HG02943 (cell line): ENCODE results near the gene DNAH7.
"Not testable (repeated sequence)": the region's sequence is repeated elsewhere in the genome, so short reads cannot be mapped to it uniquely, and the experiment has no call there.

ENCODE experiments used
- ATAC-seq: cut with Tn5 transposase; IDR thresholded peaks from one replicate; pipeline ENCODE4 v1.9.1; 2021; ENCODE audit warnings: mild to moderate bottlenecking, low read depth, moderate library complexity; ENCODE audit not compliant: unreplicated experiment

Gene DNAH7

GRCh38 chr2:196068271-196069209 is at the start of gene DNAH7:
DNAH7 (minus strand) TSS chr2:196068837; CDS start chr2:196068711, 126 bp downstream.
- ATAC-seq: peak; percentile 98

- ATAC-seq: no peak
Measured at GRCh38 chr2:196117214-196117705, 48.6 kb upstream of the DNAH7 start.

- no peak for ATAC-seq
Measured at GRCh38 chr2:196113061-196113974, 44.7 kb upstream of the DNAH7 start.

GRCh38 chr2:196112418-196113034 is 43.9 kb upstream of the DNAH7 start:
- ATAC-seq: no peak

- no peak for ATAC-seq
Measured at GRCh38 chr2:196108604-196109003, 40.0 kb upstream of the DNAH7 start.

GRCh38 chr2:196105951-196106350 is 37.3 kb upstream of the DNAH7 start:
- ATAC-seq: no peak

- no peak for ATAC-seq
Measured at GRCh38 chr2:196104066-196104465, 35.4 kb upstream of the DNAH7 start.

- no peak for ATAC-seq
Measured at GRCh38 chr2:196103626-196104025, 35.0 kb upstream of the DNAH7 start.

GRCh38 chr2:196101325-196101991 is 32.8 kb upstream of the DNAH7 start:
- peak; percentile 88 for ATAC-seq

GRCh38 chr2:196099916-196100315 is 31.3 kb upstream of the DNAH7 start:
- ATAC-seq: no peak

GRCh38 chr2:196097864-196098660 is 29.4 kb upstream of the DNAH7 start:
- no peak for ATAC-seq

- no peak for ATAC-seq
Measured at GRCh38 chr2:196096982-196097745, 28.5 kb upstream of the DNAH7 start.

- ATAC-seq: no peak
Measured at GRCh38 chr2:196096264-196096663, 27.6 kb upstream of the DNAH7 start.

- ATAC-seq: not testable (repeated sequence)
Measured at GRCh38 chr2:196089448-196089847, 20.8 kb upstream of the DNAH7 start.

- ATAC-seq: no peak
Measured at GRCh38 chr2:196088203-196088602, 19.6 kb upstream of the DNAH7 start.

GRCh38 chr2:196086517-196087368 is 18.1 kb upstream of the DNAH7 start:
- no peak for ATAC-seq

GRCh38 chr2:196083601-196084000 is 15.0 kb upstream of the DNAH7 start:
- ATAC-seq: no peak

GRCh38 chr2:196080526-196080925 is 11.9 kb upstream of the DNAH7 start:
- ATAC-seq: no peak
